Fibroblast of peridontal ligament (primary cell): ENCODE results near the gene PACSIN2.
"Not testable (repeated sequence)": the region's sequence is repeated elsewhere in the genome, so short reads cannot be mapped to it uniquely, and the experiment has no call there.

ENCODE experiments used
- DNase-seq: peaks from one replicate; pipeline ENCODE4 v3.0.0-alpha.2; 2010; ENCODE audit errors: extremely low read depth

Gene PACSIN2

DNA sequence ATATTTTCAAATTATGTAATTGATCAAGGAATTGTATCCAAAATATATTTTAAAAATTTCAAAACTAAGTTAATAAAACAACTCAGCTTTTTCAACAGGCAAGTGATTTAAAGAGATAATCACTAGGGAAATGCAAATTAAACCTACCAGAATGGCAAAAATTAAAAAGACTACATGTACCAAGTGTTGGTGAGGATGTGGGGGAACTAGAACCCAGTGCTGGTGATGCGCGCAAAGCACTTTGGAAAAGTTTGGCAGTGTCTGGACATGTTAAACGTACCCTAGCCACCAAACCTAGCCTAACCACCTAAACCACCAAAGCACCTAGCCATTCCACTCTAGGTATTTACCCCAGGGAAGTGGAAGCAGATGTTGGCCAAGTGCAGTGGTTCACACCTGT, 22.9 kb downstream of the PACSIN2 start:
- no peak for DNase-seq

DNA sequence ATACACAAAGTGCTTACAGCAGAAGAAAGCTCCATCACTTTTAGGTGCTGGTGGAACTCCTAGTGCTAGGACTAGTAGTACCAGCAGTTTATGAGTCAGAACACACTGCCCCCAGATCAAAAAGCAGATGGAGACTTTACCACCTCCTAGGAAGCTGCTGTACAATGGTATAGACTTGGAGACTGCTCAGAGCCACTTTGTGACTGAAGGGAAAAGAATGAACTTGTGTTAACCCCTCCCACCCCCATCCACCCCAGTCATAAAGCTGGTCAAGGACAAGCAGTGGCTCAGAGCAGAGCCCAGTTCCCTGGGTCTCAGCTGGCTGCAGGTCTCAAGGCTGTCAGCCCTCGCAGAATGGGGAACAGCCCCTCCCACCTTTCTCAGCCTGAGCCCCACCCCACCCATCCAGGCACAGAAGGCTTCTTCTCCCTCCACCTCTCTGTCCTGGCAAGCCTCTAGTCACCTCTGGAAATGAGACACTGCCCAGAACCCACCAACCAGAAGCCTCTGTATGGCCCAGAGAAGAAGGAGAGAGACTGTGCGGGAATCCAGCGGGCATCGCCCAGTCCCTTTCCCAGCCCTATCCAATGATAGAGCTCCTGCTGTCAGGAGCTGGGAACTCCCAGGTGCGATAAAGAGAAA, 23.8 kb downstream of the PACSIN2 start:
- DNase-seq = peak; percentile 50

DNA sequence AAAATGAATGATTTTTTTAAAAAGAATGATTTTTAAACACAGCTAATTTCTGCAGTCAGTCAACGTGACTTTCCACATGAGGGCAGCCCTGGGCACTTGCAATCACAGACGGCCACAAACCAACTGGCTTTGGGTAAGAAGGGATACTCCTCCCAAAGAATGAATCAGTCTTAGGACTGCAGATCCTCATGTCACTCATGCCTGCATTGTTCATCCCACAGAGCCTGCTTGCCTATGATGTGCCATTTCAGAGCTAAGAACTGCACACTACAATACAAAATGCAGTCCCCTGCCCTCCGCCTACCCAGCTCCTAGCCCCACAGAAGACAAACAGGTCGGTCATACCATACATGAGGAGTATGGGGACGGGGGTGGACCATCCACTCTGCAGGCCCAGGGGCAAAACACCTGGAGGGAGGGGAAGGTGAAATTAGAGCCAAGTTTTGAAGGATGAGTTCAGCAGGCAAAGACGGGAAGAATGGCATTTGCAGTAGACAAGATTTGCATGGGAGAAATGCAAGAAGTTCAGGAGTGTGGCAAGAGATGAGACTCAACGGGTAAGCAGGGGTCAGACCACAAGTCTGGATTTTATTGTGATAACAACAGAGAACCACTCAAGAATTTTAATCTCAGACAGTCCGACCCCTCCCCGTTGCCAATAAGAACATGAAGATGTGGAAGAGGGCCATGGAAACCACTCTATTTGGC, 24.7 kb downstream of the PACSIN2 start:
- peak; percentile 91 for DNase-seq

DNA sequence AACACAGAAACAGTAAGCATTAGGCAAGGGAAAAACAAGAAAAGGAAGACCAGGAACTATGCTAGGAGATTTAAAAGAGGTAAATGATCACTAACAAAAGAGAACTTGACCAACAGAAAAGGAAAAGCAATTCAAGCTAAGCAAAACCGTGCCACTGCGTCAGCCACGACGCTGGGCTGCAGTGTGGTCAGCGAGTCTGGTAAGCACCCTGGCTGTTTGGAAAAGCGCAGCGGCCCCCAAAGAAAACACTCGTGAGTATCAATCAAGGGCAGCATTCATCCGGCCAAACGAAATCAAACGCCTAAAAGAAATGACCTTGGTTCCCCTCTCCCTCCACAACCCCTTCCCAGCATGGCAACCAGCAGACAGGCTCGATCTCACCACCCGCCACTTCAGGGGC, 28.8 kb downstream of the PACSIN2 start:
- DNase-seq = no peak

DNA sequence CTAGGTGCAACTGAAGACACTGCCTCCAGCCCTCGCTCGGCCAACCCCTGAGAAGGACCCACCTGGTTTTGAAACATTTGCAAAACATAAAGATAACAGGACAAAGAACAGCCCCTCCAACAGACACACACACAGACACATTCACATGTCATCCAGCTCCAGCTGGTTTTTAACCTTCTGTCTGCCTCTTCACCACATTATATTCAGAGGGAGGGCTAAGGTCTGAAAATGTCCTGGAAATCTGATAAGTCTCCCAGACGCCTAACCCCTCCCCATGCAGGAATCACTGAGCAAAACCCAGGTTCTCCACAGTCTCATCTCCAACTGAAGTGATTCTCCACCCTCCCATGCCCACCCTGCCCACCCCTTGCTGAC, 29.4 kb downstream of the PACSIN2 start:
- DNase-seq = no peak

DNA sequence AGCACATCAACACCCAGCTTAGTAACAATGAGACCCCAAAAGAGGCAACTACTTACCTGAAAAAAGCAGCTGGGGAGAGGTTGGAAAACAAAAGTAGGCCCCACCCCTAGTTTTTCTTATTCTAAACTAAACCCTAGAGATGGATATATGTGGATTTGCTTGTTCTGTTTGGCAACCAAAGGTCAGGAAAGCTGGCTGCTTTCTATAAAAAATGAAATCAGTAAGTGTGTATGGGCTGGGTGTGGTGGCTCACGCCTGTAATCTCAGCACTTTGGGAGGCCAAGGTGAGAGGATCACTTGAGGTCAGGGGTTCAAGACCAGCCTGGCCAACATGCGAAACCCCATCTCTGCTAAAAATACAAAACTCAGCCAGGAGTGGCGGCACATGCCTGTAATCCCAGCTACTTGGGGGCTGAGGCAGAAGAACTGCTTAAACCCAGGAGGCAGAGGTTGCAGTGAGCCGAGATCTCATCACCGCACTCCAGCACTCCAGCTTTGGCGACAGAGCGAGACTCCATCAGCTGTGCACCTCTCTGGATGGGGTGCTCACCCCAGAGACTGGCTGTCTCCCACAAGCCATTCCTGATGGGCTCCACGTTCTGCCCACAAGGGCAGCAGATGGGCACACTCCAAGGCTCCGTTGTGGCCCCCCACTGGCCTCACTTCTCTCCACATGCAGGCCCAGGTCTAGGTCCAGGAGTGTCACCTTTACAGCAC, 30.0 kb downstream of the PACSIN2 start:
- no peak for DNase-seq

DNA sequence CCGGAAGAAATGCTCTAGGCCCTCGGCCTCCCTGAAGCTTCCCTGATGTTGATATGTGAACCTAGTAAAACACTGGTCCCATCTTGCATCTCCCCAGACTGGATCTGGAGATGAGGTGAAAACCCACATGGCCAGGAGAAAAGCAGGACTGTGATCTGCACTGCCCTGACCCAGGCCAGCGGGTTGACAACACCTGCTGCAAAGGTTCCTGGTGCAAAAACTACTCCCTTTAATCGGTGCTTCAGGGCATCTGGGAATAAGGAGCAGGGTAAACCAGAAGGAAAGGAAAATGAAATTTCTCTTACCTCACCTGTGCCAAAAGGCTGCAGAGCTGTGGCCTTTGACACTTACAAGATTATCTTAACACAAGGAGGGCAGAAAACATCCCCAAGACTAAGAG, 30.6 kb downstream of the PACSIN2 start:
- no peak for DNase-seq

DNA sequence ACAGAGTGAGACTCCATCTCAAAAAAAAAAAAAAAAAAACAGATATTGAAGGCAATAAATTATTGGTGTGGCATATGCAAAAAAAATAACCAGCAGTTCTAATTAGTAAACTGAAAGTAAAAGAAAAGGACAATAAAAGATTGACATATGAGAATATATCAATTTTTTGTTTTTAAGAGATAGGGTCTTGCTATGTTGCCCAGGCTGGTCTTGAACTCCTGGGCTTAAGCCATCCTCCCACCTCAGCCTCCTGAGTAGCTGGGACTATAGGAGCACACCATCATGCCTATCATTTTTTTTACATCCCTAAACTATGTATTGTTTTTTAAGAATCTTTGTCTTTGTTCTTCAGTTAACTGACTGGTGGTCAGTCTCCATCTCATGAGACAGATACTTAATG, 31.5 kb downstream of the PACSIN2 start:
- DNase-seq = no peak

DNA sequence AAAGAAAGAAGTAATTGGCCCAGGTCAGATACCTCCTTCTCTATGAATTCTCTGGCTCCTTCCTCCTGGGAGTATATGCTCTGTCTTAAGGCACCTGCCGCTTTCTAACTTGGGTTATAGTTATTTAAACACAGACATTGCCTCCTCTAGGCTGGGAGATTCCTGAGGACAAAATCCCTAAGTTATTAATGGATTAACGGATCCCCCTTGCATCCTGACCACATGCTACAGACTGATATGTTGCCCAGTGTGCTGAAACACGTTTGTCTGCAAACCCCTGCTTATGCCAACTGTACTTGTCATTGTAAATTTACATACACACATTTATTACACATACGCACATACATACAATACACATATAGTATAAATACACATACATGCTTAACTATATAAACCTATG, 35.3 kb downstream of the PACSIN2 start:
- no peak for DNase-seq

DNA sequence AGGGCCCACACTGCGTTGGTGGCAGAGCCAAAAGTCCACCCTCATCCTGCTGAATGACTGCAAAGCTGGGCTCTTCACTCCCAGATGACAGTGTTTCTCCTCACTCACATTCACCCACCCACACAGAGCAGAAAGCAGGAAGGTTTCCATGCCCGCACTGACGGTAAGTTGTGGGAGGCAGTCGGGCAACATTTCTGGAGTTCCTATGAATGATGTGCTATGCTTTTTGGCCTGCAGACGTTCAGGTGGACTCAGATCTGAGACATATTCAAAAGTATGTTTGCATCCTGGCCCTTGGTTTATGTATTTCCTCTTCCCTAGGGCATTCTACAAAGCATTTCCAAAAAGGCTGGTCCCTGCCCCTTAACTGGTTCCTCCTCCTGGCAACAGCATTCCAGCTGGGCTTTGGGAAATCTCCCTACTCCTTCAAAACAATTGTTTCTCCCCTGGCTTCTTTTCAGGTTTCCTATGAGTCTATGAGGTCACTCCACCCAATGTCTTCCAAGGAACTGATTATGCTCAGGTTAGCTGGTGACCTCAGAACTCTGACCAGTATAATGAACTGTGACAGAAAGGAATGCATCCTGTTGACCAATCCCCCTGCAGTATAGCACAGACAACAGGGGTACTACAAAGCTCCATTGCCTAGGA, 36.4 kb downstream of the PACSIN2 start:
- DNase-seq = peak; percentile 80

DNA sequence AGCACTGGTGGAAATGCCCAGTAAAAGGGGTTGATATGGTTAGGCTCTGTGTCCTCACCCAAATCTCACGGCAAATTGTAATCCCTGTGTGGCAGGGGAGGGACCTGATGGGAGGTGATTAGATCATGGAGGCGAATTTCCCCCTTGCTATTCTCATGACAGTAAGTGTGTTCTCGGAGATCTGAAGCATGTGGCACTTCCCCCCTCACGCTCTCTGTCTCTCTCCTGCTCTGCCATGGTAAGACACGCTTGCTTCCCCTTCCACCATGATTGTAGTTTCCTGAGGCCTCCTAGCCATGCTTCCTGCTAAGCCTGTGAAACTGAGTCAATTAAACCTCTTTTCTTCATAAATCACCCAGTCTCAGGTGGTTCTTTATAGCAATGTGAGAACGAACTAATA, 37.4 kb downstream of the PACSIN2 start:
- no peak for DNase-seq

DNA sequence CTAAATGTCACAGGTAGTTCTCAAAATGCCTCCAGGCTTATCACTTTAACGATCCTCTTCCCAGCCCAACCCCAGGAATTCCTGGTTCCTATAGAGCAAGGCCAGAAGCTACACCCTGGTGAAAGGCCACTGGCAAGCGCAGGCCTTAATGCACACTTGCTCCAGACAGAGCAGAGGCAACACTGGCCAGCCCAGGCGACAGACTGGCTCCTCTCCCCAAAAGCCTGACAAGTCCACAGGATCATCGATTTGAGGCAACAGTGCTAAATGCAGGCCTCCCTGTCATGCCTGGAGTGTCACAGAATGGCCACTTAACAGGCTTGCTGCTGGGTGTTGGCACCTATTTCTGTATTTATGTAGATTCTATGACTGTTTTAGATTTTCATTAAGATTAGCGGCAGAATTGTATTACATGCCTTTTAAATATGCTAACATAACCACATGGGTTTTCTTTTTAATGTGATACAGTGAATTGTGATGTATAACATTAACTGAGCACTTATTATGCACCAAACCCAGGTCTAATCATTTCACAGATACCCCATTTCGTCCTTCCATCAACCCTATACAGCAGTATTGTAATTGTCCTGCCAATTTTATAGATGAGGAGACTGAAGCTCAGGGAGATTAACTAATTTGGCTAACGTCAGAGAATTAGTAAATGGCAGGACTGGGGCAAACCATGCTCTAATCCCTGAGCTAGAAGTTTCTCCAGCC, 38.6 kb downstream of the PACSIN2 start:
- DNase-seq = no peak

DNA sequence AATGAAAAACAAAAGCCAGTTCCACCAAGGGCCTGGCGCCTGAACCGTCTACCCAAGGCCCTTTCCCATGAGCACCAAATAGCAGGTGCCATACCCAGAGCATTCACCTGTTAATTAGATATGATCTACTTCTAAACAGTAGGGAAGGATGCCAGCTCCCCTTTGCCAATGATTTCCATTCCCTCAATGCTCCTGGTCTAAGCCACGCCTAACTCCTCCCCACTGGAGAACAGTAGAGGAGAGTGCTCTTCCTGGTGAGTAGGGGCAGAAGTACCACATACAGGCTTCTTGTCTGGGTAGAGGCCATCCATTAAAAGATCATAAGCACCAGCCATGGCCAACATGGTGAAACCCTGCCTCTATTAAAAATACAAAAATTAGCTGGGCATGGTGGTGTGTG, 40.7 kb downstream of the PACSIN2 start:
- DNase-seq = no peak

DNA sequence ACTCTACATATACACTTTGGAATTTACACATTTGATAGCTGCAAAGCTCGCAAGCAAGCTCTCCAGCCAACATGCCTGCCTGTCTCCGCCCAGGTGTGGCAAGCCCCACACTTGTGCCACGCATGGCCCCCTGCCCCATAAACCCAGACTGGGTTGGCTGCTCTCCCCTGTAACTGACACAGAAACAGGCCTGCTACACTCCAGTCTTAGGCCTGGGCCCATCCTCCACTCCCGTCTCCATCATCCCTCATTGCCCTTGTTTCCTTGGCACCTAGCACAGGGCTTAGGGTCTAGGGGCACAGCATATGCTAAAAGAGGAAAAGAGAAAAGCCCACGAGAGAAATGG, 41.4 kb downstream of the PACSIN2 start:
- no peak for DNase-seq

DNA sequence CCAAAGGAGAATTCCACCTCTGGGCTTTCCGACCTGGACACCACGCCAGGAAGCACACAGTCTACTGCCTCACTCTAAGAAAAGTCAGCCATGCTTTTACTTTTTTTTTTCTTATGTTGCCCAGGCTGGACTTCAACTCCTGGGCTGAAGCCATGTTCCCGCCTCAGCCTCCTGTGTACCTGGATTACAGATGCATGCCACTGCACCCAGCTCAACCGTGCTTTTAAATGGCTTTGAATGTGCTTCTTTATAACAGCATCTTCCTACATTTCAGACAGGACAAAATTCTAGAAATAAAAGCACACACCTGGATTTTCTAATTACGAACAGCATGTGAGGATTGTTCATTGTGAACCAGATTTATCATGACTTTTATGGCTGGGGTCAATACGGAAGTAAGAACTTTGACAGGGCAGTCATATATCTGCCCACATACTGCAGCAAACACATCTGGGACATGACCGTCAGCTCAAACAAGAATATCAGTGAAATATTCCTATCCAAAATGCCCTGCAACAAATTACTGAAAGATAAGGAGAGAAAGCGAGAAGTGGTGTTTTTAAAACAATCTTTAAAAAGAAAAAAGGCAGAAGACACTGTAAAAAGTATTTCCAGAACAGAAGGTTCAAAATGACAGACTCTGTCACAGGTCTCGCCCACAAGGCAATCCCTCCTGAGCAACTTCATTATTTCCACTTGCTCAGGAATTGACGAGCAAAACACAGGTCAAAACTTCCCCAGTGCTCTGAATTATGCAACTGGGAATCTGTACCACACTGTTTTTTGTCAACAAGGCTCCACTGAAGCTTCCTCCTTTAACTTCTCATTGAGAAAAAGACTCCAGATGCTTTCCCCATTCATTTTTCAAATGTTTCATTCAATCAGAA, 42.1 kb downstream of the PACSIN2 start:
- DNase-seq = no peak

DNA sequence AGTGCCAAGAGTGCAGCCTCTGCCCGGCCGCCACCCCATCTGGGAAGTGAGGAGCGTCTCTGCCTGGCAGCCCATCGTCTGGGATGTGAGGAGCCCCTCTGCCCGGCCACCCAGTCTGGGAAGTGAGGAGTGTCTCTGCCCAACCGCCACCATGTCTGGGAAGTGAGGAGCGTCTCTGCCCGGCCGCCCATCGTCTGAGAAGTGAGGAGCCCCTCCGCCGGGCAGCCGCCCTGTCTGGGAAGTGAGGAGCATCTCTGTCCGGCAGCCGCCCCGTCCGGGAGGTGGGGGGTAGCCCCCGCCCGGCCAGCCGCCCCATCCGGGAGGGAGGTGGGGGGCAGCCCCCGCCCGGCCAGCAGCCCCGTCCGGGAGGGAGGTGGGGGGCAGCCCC, 43.5 kb downstream of the PACSIN2 start:
- DNase-seq = not testable (repeated sequence)

DNA sequence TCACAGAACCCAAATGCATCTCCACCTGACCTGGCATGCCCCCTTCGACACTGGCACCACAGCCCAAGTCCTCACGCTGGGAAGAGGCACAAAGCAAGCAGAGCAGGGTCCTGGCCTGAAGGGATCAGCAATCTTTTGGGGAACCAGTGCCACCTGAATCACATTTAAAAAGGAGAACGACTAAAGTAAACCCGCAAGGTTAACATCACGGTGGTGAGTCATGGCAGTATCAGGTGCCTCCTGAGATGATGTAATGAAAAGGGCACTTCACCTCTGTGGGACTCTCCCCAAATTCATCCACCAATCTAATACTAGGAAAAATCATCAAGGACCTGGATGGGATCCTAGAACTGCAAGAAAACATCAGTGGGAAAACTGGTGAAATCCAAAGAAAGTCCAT, 44.9 kb downstream of the PACSIN2 start:
- DNase-seq = no peak

DNA sequence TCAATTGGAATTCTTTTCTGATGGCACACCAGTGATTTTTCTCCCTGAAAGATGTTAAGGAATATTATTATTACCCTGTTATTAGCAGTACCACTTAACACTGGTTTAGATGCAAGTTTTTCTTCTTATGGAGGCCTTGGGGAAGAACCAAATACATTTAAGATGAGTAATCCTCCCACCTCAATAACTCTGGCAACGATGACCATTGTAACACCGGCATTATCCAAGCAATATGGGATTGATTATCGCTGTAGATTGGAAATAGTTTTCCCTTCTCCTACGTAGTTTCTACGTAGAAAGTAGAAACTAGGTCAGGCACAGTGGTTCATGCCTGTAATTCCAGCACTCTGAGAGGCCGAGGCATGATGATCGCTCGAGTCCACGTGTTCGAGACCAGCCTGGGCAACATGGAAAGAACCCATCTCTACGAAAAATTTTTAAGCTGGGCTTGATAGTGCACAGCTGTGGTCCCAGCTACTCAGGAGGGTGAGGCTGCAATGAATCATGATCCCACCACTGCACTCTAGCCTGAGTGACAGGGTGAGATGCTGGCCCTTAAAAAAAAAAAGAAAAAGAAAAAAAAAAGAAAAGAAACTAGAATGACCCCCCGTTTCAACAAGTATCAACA, 45.5 kb downstream of the PACSIN2 start:
- DNase-seq = peak; percentile 93

DNA sequence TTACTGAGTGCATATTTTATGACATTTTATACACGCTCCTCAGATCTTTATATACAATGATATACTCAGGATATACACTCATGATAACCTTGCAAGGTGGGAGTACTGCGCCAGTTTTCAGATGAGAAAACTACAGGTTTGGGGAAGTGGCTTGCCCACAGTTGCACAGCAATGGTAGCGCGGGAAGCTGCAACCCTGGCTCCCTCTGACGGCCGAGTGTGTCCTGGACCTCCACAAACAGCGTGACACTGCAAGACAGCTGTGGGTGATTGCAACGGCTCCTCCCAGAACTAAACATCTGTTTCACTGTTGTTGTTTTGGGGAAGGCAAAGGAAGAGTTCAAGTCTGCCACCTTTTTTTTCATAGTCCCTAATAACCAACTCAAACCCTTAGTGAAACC, 47.0 kb downstream of the PACSIN2 start:
- no peak for DNase-seq

DNA sequence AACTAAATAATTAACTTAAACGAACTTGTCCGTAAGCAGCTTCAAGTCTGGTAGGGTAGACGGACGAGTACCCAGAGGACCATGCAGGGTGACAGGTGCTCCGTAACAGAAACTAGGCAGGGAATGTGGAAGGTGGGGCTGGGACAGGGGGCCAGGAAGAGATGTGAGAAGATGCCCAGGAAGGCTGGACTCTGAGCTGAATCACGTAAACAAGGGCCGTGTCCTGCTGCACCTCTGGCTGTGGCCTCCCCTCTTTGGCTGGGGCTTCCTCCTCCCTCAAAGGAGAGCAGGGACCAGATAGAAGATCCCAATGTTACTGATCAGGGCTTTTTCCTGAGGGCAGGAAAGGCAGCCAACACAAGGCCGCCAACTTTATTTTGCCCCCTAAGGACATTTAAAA, 47.9 kb downstream of the PACSIN2 start:
- no peak for DNase-seq

DNA sequence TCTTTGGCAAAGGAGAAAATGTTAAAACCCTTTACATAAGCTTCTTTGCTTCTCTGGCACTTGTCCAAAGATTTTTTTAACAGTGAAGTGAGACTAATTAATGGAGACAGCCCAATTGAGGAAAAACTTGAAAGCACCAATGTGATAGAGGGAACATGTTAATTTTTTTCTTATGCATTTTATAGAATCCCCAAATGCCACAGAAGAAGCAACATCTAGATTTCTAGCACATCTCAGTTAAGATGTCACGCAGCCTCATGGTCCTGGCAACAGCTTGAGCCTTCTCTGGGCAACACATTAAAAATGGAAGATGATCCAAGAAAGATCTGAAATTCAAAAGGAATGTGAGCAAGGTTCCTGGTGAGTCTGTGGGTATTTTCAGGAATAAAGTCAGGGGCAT, 48.5 kb downstream of the PACSIN2 start:
- DNase-seq = no peak
